NCI-H345 (cell line): ENCODE data around the gene DHTKD1.

ENCODE experiments used
- DNase-seq: peaks from one replicate; lab custom pipeline; 2025; lab: John Stamatoyannopoulos, UW

Gene DHTKD1

DNA sequence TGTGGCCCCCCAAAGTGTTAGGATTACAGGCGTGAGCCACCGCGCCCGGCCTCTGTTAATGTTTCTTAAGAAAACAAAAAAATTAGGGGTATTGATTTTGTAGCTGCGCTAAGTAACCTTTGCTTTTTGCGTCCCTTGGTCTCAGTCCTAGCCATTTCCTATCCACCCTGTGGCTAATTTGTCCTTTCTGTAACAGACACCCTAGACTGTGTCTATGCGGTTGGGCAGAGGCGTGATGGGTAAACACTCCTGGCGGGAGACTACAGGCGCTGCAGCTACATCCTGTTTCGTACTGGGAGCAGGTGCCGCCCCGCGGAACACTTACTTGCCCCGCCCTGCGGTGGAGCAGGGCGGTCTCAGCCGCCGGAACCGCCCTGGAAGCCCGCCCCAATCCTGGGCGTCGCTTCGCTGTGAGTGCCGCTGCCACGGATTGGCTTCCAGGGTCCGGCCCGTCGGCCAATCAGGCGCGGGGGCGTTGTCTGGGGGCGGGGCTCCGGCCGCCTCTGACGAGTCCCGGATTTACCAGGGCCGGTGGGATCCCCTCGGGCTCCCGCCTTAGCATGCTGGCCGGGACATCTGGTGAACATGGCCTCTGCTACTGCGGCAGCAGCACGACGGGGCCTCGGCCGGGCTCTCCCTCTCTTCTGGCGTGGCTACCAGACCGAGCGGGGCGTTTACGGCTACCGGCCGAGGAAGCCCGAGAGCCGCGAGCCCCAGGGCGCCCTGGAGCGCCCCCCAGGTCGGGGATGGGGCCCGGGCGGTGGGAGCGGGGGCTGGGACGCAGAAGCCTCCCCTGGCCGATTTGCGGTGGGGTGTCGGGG, at the start of gene DHTKD1:
TSS of gene DHTKD1 (plus strand) at position 506 of the 821 bp plus-strand sequence. CDS start at position 586, 80 bp downstream.
- DNase-seq, result peak; percentile 97

GRCh38 chr10:12019283-12019971, 49.3 kb upstream of the DHTKD1 start:
- no peak for DNase-seq

GRCh38 chr10:12020574-12020973, 48.2 kb upstream of the DHTKD1 start:
- no peak for DNase-seq

DNA sequence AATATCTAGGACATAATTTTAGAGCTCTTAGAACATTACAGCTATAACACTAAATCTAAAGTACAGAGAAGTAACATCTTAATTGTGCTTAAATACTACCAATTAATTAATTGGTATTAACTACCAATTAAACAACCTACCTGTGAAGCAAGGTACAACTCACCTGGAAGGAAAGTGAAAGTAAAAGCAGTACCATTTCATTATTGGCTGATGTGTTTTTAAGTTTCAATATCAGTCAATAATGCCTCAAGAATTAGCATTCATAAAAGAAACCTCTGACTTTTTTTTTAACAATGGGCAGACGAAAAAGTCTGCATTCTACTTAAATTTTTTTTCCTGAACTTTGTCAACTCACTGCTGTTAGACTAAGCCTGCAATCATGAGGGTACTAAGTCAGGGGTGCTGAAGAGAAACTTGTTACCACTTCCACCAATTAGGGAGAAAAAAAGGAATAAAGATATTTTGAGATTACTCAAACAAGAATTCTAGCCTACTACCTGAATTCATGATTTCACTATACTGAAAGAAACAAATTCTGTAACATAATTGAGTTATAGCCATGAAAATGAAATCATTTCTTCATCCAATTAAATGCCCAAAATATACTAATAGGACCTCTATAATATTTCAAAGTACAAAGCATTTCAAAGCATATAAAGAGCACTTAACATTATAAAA, 46.0 kb upstream of the DHTKD1 start:
- no peak for DNase-seq

- no peak for DNase-seq
These were observed 43.2 kb upstream of the DHTKD1 start for GRCh38 chr10:12025591-12025990.

DNA sequence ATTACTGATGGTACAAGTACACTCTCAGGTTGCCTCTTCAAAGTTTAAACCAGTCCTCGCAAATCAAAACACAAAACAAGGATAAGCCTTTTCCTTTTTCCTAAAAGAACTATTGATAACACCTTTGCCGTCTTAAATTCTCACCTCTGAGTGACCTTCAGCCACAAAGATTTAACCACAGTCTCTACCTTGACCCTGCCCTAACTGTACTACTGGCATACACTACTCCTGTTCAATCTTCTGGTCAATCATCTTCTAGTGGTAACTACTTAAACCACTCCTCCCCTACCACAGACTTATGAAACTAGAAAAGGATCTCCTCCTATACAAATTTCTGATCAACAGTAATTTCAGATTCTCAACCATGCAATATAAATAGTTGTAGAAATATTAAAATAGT, 41.2 kb upstream of the DHTKD1 start:
- no peak for DNase-seq

DNA sequence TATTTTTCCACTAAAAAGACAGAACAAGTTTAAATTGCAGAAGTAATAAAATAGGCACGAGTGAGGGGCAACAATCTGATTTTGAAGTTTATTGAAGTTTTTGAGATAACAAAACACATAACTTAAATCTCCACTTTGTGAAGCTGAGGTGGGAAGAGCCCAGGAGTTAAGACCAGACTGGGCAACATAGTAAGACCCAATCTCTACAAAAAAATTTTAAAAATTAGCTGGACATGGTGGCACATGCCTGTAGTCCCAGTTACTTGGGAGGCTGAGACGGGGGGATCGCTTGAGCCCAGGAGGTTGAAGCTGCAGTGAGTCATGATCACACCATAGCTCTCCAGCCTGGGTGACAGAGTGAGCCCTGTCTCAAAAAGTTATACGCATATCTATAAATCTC, 37.4 kb upstream of the DHTKD1 start:
- DNase-seq, result no peak

DNA sequence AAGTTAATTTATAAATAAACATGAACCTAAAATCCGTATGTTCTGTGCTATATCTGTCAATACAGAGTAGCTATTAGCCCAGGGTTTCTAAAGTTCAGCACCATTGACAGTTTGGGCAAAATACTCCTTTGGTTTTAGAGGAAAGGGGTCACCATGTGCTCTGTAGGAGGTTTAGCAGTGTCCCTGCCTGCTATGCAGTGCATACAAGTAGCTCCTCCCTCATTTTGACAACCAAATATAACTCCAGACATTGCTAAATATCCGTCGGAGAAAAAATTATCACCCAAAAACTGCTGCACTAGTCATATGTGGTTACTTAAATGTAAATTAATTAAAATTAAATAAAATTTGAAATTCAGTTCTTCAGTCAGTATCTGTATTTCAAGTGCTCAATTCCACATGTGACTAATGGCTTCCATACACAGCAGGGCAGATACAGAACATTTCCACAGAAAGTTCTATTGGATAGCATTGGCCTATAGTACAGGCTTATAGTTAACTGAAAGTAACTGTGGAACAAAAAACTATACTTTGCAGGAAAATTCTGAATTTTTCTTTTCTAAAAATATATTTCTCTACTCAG, 32.6 kb upstream of the DHTKD1 start:
- DNase-seq, result no peak

- DNase-seq, result peak; percentile 1
These were observed 26.9 kb upstream of the DHTKD1 start for GRCh38 chr10:12041766-12042408.

- peak; percentile 18 for DNase-seq
These were observed 26.4 kb upstream of the DHTKD1 start for GRCh38 chr10:12042409-12042796.

- peak; percentile 94 for DNase-seq
These were observed 25.7 kb upstream of the DHTKD1 start, which contains the start of gene UPF2 for GRCh38 chr10:12042797-12043651. Gene UPF2, minus strand, starts transcription at chr10:12042809. Its CDS starts 7,386 bp downstream, at chr10:12035423.

DNA sequence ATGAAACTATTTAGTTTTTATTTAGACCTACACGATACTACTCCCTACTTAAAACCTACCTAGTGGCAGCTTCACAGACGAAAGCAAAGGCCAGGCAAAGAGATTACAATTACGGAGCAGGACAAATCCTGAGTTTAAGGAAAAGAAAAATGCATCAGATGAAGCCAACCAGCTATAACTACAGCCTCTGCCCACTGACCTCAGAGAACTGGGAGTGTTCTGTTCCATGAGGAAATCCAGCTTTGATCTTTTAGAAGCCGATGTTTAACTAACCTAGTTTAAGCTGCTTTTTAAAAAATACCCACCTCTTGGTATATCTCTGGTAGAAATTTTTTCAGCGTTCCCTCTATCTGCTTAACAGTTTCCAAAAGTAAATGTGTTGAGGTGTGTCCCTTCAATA, 23.2 kb upstream of the DHTKD1 start:
- no peak for DNase-seq

GRCh38 chr10:12048547-12048946, 20.2 kb upstream of the DHTKD1 start:
- no peak for DNase-seq

GRCh38 chr10:12050528-12050927, 18.2 kb upstream of the DHTKD1 start:
- DNase-seq, result no peak

GRCh38 chr10:12051241-12051640, 17.5 kb upstream of the DHTKD1 start:
- DNase-seq, result no peak

- no peak for DNase-seq
These were observed 13.0 kb upstream of the DHTKD1 start for GRCh38 chr10:12055732-12056131.

DNA sequence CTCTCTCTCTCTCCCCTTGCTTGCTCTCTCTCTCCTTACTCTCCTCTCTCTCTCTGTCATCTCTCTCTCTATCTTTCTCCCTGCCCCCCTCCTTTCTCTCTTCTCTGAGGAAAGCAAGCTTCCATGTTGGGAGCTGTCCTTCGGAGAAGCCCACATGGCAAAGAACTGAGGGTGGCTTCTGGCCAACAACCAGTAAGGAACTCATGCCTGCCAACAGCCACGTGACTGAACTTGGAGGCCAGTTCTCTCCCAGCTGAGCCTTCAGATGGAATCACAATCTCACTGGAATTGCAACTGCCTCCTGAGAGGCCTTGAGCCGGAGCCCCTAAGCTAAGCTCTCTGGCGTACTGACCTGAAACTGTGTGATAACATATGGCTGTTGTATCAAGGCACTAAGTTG, 12.0 kb upstream of the DHTKD1 start:
- DNase-seq, result no peak

GRCh38 chr10:12061124-12061523, 7.6 kb upstream of the DHTKD1 start:
- DNase-seq, result no peak

DNA sequence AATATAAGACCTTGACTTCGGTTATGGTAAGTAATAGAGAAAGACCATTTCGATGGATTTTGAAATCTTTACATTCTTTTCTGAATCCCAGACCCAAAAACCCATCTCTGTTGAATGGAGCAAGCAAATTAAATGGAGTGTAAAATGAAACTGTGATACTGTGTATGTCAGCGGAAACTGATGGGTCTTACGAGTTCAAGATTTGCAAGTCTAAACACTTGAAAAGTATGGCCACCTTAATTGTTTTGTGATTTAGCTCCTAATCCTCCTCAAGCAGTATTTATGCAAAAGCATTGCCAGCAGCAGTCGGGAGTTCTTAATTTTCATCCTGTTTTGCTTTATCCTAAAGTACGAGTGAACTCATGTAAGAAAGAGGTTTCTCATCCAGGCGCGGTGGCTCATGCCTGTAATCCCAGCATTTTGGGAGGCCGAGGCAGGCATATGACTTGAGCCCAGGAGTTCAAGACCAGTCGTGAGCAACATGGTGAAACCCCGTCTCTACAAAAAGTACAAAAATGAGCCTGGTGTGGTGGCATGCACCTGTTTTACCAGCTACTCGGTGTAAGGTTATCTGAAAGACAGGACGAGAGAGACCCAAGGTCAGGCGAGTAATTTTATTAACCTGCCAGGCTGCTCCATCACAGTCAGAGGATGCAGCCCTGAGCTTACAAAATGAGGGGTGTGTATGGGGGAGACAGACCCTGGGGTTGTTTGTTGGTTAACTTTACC, 5.8 kb upstream of the DHTKD1 start:
- DNase-seq, result no peak

- DNase-seq, result no peak
These were observed 5.3 kb upstream of the DHTKD1 start for GRCh38 chr10:12063483-12063818.
